ENCODE measurements around the gene IP6K3.

- TF ChIP-seq CTCF (IDR thresholded peaks at IDR 0.05; ENCODE audit: insufficient read depth, low read length): no peak
- no peak for TF ChIP-seq SPI1 (IDR thresholded peaks at IDR 0.05; ENCODE audit: borderline replicate concordance, low read depth)
- TF ChIP-seq GABPA (IDR thresholded peaks at IDR 0.05; ENCODE audit: low read depth): no peak
- TF ChIP-seq REST (IDR thresholded peaks at IDR 0.05; ENCODE audit: insufficient replicate concordance, low read depth): no peak
Measured at GRCh38 chr6:33712914-33713313, 33.8 kb downstream of the IP6K3 start.

Data from HL-60 (cell line).